Astrocyte of the cerebellum (primary cell): Measurements from ENCODE around the gene RGN.

Experiments
- DNase-seq: peaks from one replicate; pipeline ENCODE4 v3.0.0-alpha.2; 2011; ENCODE audit warnings: low read depth
- H3K4me3 ChIP-seq: 2 replicates; pipeline ENCODE4 v1.5.1; 2011; ENCODE audit warnings: mild to moderate bottlenecking, low read depth, low read length, moderate library complexity
- in situ Hi-C: cut with HindIII; loops from 2 replicates; pipeline ENCODE4 v1.10.0; 2017; ENCODE audit warnings: low sequenced_read_pairs
- TF ChIP-seq, protein P1 (sequence below): IDR thresholded peaks from 2 replicates; pipeline ENCODE4 v1.5.1; 2012; ENCODE audit warnings: low read length, low read depth, moderate library complexity, mild to moderate bottlenecking; ENCODE audit errors: missing control alignments

RGN gene

DNA sequence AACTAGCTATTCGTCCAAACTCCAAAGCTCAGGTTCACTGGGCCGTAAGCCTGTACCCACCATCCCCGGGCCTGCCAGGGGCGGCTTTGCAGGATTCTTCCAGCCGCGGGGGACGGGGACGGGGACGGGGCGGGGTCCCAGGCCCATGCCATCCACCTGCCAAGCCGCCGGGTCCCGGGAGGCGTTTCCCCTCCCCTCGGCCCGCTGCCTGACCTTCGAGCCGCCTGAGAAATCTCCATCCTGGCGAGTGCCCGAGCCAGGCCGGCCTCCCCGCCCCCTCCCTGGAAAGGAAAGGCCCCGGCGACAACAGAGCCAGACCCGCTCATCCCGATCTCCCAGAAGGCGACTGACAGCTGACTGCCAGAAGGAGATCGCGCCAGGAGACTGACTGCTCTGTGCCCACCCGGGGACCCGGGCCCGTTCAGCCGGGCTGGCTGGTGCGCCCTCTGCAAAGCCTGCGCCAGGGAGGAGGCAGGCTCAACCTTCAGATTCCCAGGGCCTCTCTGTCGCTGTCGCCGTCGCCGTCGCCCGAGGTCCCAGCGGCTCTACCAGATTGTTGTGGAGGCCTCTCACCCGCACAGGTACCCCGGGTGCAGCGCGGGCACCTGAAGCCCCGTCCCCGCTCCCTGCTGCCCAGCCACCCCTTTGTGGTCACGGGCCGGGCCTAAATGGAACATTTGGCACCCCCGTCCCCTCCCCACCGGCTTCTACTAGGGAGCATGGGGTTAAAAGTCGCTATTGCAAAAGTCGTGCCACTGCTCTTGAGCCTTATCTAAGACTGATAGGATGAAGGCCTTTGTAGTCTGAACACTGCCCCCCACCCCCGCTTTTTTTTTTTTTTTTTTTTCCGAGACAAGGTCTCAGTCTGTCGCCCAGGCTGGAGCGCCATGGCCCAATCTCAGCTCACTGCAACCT is at the start of gene RGN:
TSS of gene RGN (plus strand) at position 315 of the 915 bp plus-strand sequence. CDS start 2,702 bp downstream, outside the sequence.
- peak within 1 kb of the TSS; percentile 10 for H3K4me3 ChIP-seq
- TF ChIP-seq, protein P1, sequence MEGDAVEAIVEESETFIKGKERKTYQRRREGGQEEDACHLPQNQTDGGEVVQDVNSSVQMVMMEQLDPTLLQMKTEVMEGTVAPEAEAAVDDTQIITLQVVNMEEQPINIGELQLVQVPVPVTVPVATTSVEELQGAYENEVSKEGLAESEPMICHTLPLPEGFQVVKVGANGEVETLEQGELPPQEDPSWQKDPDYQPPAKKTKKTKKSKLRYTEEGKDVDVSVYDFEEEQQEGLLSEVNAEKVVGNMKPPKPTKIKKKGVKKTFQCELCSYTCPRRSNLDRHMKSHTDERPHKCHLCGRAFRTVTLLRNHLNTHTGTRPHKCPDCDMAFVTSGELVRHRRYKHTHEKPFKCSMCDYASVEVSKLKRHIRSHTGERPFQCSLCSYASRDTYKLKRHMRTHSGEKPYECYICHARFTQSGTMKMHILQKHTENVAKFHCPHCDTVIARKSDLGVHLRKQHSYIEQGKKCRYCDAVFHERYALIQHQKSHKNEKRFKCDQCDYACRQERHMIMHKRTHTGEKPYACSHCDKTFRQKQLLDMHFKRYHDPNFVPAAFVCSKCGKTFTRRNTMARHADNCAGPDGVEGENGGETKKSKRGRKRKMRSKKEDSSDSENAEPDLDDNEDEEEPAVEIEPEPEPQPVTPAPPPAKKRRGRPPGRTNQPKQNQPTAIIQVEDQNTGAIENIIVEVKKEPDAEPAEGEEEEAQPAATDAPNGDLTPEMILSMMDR: no peak
- in situ Hi-C loops: no loop called here
- no peak for DNase-seq

DNA sequence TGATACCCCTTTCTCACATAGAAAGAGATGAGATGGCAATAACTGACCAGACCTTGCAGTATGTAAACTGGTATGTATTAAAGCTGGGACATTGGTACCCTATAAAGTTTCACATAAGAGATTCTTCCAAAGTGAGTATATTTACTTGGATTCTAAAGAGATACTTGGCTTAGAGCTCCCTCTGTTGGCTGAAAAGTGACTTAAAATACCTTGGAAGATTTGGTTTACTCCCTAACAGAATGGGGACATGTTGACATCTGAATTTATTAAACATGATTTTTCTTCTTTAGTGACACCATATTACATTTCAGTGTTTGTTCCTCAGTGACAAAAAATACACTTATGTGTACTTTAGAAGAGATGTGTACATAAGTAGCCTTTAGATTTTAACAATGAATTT is 47.9 kb upstream of the RGN start:
- in situ Hi-C loops: no loop called here
- no peak overlapping the region for H3K4me3 ChIP-seq
- DNase-seq: peak; percentile 59
- TF ChIP-seq, protein P1: peak; percentile 38

DNA sequence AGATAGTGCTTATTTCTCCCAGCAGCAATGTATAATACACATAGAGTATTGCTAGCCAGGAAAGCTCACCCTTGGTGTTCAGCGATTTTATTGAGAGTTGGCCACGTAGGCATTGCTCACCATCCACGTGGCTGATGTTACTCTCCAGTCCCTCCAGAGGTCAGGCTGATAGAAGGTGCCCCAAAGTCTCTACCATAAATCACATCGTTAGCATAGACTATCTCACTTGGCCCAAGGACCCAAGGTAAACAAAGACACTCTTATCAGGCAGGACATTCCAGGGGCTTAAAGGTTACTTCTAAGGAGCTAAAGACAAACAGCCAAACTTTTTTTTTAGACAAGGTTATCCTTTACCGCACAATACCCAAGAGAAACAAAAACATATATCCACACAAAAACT is 30.3 kb upstream of the RGN start:
- in situ Hi-C loops: no loop called here
- DNase-seq: no peak
- TF ChIP-seq, protein P1: no peak
- no peak overlapping the region for H3K4me3 ChIP-seq

DNA sequence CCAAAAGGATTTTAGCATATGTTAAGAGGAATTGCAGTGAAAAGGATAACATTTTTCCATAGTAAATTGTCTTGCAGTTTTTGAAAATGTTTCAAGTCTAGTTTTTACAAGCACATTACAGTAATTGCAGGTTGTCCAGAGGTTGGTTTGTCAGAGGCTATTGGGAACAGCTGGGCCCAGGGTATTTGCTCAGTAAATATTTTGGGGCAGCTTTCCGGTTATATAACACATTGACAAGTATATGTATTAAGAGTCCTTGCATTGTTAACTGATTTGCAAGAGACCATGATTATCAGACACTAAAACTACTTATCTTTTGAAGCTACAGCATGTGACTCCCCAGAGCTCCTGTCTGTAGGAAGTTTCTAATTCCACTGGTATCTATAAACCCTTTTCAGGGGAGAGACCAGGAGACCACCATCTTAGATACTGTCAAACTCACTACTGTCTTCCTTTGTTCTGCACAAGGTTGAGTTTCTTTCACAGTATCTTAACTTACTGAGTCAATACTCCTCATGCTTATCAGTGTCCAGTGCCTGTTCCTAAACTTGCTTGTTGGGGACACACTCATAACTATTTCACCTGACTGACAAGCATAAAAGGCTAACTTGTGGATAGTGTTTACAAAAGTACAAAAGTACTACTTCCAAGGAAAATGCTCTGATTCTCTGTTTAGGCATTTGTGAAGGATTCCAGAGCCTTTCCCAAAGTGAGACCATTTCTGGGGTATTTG is 18.9 kb upstream of the RGN start:
- DNase-seq: no peak
- in situ Hi-C loops: no loop called here
- TF ChIP-seq, protein P1: no peak
- H3K4me3 ChIP-seq: no peak overlapping the region

DNA sequence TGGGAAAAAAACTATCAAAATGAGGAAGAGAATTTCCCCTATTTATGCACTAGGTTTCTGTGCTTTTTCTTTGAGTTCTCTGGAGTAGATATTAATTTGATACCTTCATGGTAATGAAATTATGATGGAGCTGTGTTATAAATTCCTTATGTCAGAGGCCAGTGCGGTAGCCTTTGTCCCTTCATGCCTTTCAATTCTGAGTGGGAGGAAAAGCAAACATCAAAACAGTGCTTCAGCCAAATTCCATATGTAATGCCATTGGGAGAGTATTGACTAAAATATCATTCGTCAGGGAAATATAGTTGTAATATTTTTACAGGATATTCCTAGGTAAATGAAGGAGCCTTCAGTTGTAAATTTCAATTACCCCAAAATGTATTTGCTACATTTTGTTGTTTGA is 17.5 kb upstream of the RGN start:
- TF ChIP-seq, protein P1: no peak
- no peak overlapping the region for H3K4me3 ChIP-seq
- in situ Hi-C loops: no loop called here
- no peak for DNase-seq

DNA sequence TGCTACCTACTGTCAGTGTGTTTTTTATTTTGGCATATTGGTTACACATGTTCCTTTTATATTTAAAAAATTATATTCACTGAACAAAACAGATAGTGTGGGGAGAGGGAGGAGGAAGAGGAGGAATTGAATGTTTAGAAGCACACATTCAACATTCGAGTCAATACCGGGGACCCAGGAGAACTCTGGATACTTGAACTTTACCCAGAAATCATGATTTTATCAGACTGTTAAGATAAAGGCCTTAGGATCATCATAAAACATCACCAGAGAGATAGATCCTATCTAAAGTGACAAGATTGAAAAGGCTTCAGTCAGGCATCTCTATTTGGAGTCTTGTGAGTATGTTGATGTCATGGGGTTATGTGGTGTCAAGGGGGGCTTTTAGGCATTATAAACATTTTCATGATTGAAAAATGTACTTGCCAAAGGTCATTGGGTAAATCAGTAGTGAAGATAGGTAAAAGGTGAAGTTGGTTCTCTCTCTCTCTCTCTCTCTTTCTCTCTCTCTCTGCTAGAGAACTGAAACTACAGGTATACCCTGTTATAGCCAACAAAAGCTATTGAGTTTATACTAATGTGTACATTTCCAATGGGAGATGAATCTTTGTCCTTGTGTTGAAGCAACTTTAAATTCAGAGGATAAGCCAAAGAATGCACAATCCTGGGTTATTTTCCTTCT is 16.9 kb upstream of the RGN start:
- TF ChIP-seq, protein P1: no peak
- DNase-seq: no peak
- in situ Hi-C loops: no loop called here
- H3K4me3 ChIP-seq: no peak overlapping the region
